Spleen (tissue), 7 donors: ENCODE results near the gene RNF17.

Experiments
- CTCF ChIP-seq, 11 experiments: fragments of 200-600 bp in 7 of 11; fragments of 450-650 bp in 4 of 11; sonication (generic) in 4 of 11; IDR thresholded peaks in 8 of 11; conservative IDR thresholded peaks in 3 of 11; 1 replicate in 7 of 11; 2 replicates in 4 of 11; pipeline versions ENCODE4 v1.4.0 to v1.8.0; 2016 to 2021; ENCODE audit warnings: antibody characterized with exemption in 11 of 11, inconsistent platforms in 4 of 11, mild to moderate bottlenecking in 1 of 11
- POLR2A ChIP-seq, 3 donors: fragments of 450-650 bp; IDR thresholded peaks; one replicate each; pipeline ENCODE4 v1.5.1; 2017; ENCODE audit warnings: antibody characterized with exemption in 3 of 3, mild to moderate bottlenecking in 1 of 3
- POLR2AphosphoS5 ChIP-seq, 3 donors: sonication (generic); formaldehyde crosslinking; IDR thresholded peaks; one replicate each; pipeline ENCODE4 v1.5.1; 2017; ENCODE audit warnings: antibody characterized with exemption in 3 of 3
- donor health status: DM: no; HTN: no; CAD: no; lungs with moderate emphysema.
- donor health status: DM: no; HTN: no; CAD: no.
- donor health status: DM: no; HTN: no; CAD: no.

GRCh38 chr13:24724714-24725113 lies 39.3 kb upstream of the RNF17 start:
- TF ChIP-seq CTCF (IDR thresholded peaks at IDR 0.05 in 8 of 11, conservative IDR thresholded peaks at IDR 0.05 in 3 of 11) (no peak), POLR2AphosphoS5 (IDR thresholded peaks at IDR 0.05) (no peak), POLR2A (IDR thresholded peaks at IDR 0.05) (no peak)
